Epithelial cell of proximal tubule (primary cell): ENCODE results near the gene CD300LF. TPM values are rescaled to one million over a fixed set of nuclear protein-coding genes. Genes with fewer than 3 reads are reported as not detected.
A peak's percentile ranks its signal among the peaks of the same experiment; 100 is the strongest.

ENCODE experiments used
- DNase-seq: peaks from one replicate; pipeline ENCODE4 v3.0.0-alpha.2; 2011; ENCODE audit warnings: low read depth
- H3K4me3 ChIP-seq: 2 replicates; pipeline ENCODE4 v1.5.1; 2011; ENCODE audit warnings: low read depth, mild to moderate bottlenecking, low read length
- CTCF ChIP-seq: conservative IDR thresholded peaks from 2 replicates; pipeline ENCODE4 v1.5.1; 2012; ENCODE audit warnings: low read depth, mild to moderate bottlenecking, low read length
- total RNA-seq: library from RNA; depleted of rRNA; stranded (reverse); fragments of >200 nt; gene quantifications from 2 replicates; pipeline ENCODE4 v1.2.3, GENCODE V29; 2015

Gene CD300LF
- total RNA-seq, 1 donor from 2014 or later = not detected

GRCh38 chr17:74757931-74758847 is 45.5 kb upstream of the CD300LF start:
- no peak for DNase-seq
- no peak for TF ChIP-seq CTCF
- H3K4me3 ChIP-seq = peak overlapping the region; percentile 18

GRCh38 chr17:74757502-74757901 is 44.8 kb upstream of the CD300LF start:
- DNase-seq = no peak
- H3K4me3 ChIP-seq = peak overlapping the region; percentile 18
- no peak for TF ChIP-seq CTCF

GRCh38 chr17:74756891-74757290 is 44.2 kb upstream of the CD300LF start:
- no peak for DNase-seq
- H3K4me3 ChIP-seq = no peak overlapping the region
- TF ChIP-seq CTCF = no peak

- no peak overlapping the region for H3K4me3 ChIP-seq
- no peak for DNase-seq
- no peak for TF ChIP-seq CTCF
Measured at GRCh38 chr17:74755533-74755932, 42.8 kb upstream of the CD300LF start.

GRCh38 chr17:74754832-74755231 is 42.1 kb upstream of the CD300LF start:
- no peak overlapping the region for H3K4me3 ChIP-seq
- TF ChIP-seq CTCF = no peak
- no peak for DNase-seq

GRCh38 chr17:74752822-74753401 is 40.2 kb upstream of the CD300LF start:
- DNase-seq = no peak
- no peak overlapping the region for H3K4me3 ChIP-seq
- TF ChIP-seq CTCF = no peak
